Measurements from ENCODE around the gene TMEM44.

GRCh38 chr3:194560047-194560446 lies 73.2 kb downstream of the TMEM44 start:
- TF ChIP-seq CTCF (IDR thresholded peaks at IDR 0.05; ENCODE audit: extremely low read depth in 1 of 2, insufficient read depth in 1 of 2, low read depth in 1 of 2, low read length in 2 of 2) (no peak), POLR2AphosphoS5 (IDR thresholded peaks at IDR 0.05; ENCODE audit: insufficient read depth, low read depth, low read length) (no peak), POLR2A (IDR thresholded peaks at IDR 0.05; ENCODE audit: low read depth, low read length) (no peak)
